ENCODE data around the gene GMPPA. TPM values are rescaled to one million over a fixed set of nuclear protein-coding genes. Genes with fewer than 3 reads are reported as not detected.

Gene GMPPA
- total and polyA plus RNA-seq, 9 of the 15 experiments (the other 6 are each of a cell fraction or from before 2014, with no cell fraction given) = 7.0 to 101 (median 66.7) TPM

DNA sequence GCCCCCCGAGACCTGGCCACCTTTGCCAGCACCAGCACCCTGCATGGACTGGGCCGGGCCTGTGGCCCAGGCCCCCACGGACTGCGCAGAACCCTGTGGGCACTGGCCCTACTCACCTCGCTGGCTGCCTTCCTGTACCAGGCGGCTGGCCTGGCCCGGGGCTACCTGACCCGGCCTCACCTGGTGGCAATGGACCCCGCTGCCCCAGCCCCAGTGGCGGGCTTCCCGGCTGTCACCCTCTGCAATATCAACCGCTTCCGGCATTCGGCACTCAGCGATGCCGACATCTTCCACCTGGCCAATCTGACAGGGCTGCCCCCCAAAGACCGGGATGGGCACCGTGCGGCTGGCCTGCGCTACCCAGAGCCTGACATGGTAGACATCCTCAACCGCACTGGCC, 16.1 kb downstream of the GMPPA start:
- no peaks in the 10 kb centered on the region for H4K20me1 ChIP-seq (replicated peaks; ENCODE audit: control insufficient read depth, insufficient read depth, low read length)
- intact Hi-C loops (cut with micrococcal nuclease) = no loop called here
- peak overlapping the region; percentile 55; the same call in 2 of the 3 replicates for H3K27ac ChIP-seq (ENCODE audit: extremely low read depth, low read depth, low read length)
- peak overlapping the region; percentile 38 for H3K4me3 ChIP-seq
- peaks cover 10% of the 10 kb centered on the region; the same call in 2 of the 3 replicates for H3K36me3 ChIP-seq (ENCODE audit: control insufficient read depth, insufficient read depth, low read length)
- 17% methylated on average over 17 of the region's 21 CpGs for WGBS (ENCODE audit: insufficient coverage, low coverage, missing lambda C conversion rate)
- H3K9ac ChIP-seq (ENCODE audit: insufficient read depth in 1 of 2, low read depth in 2 of 2, low read length in 2 of 2) = peak overlapping the region; percentile 44 to 85; a peak in 3 of 4 replicates
- H3K9me3 ChIP-seq (replicated peaks; ENCODE audit: control insufficient read depth, insufficient read depth, low read depth, low read length) = no peaks in the 10 kb centered on the region
- ATAC-seq (no peak), DNase-seq (ENCODE audit: extremely low read depth in 1 of 4, low spot score in 3 of 4) (no peak), FAIRE-seq (no peak)
- H3K4me2 ChIP-seq (ENCODE audit: insufficient read depth, low read length) = peak overlapping the region; percentile 78
- TF ChIP-seq BRF1 (IDR thresholded peaks at IDR 0.05; ENCODE audit: borderline replicate concordance, extremely low read depth, insufficient read length) (no peak), ZNF197 (CRISPR knock-in tag; IDR thresholded peaks at IDR 0.05; ENCODE audit: low read depth) (0 out of 2 replicates have a peak, but pooled peaks have one; percentile 3), TCF7L2 (IDR thresholded peaks at IDR 0.05; ENCODE audit: low read depth, low read length) (no peak), ZBTB5 (IDR thresholded peaks at IDR 0.05) (no peak), TEAD1 (CRISPR knock-in tag; IDR thresholded peaks at IDR 0.05) (peak in 1 of 2 experiments; percentile 16; a peak in 1 of 4 replicates), ZNF282 (CRISPR knock-in tag; IDR thresholded peaks at IDR 0.05) (no peak), CEBPB (tag; IDR thresholded peaks at IDR 0.05) (no peak), RBM14 (IDR thresholded peaks at IDR 0.05; ENCODE audit: borderline replicate concordance, insufficient read depth, low read depth, low read length) (0 out of 2 replicates have a peak, but pooled peaks have one; percentile 10)
- TF ChIP-seq, protein P1, sequence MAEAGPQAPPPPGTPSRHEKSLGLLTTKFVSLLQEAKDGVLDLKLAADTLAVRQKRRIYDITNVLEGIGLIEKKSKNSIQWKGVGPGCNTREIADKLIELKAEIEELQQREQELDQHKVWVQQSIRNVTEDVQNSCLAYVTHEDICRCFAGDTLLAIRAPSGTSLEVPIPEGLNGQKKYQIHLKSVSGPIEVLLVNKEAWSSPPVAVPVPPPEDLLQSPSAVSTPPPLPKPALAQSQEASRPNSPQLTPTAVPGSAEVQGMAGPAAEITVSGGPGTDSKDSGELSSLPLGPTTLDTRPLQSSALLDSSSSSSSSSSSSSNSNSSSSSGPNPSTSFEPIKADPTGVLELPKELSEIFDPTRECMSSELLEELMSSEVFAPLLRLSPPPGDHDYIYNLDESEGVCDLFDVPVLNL (CRISPR knock-in tag; IDR thresholded peaks at IDR 0.05; ENCODE audit: low read depth) = no peak
- CTCF ChIA-PET (ENCODE audit: low intra/inter-chr PET ratio) = no interaction called here
- no peak overlapping the region for H2AFZ ChIP-seq (ENCODE audit: low read depth, low read length)
- H3K27me3 ChIP-seq (ENCODE audit: control insufficient read depth in 2 of 2, insufficient read depth in 2 of 2, low read length in 2 of 2) = no peaks in the 10 kb centered on the region
- in situ Hi-C loops (cut with MboI) = no loop called here
- H3K9me1 ChIP-seq (ENCODE audit: control insufficient read depth, insufficient read depth, low read length) = peaks cover 3% of the 10 kb centered on the region
- H3K4me1 ChIP-seq (replicated peaks in 1 of 2; ENCODE audit: control insufficient read depth in 2 of 2, insufficient read depth in 2 of 2, low read length in 2 of 2) = peaks cover 69 to 91% of the 10 kb centered on the region in 2 experiments
- peaks cover 55% of the 10 kb centered on the region for H3K79me2 ChIP-seq (ENCODE audit: control insufficient read depth, insufficient read depth, low read length)
- no TSS peak for BruUV-seq (replicated peaks)
- POLR2A ChIA-PET = interaction anchor here (0.6 to 3.0 kb wide), 2 partner anchors 15 to 23 kb away, joined by 3 to 20 read pairs; partner anchors contain the start of gene GMPPA

Measured in K562 (cell line).